Superior temporal gyrus (tissue), 1 donor: ENCODE measurements around the gene ENTPD8.

Source experiments
- DNase-seq: peaks from one replicate; pipeline ENCODE4 v3.0.0-alpha.2; 2016; ENCODE audit errors: extremely low spot score

Gene ENTPD8, protein sequence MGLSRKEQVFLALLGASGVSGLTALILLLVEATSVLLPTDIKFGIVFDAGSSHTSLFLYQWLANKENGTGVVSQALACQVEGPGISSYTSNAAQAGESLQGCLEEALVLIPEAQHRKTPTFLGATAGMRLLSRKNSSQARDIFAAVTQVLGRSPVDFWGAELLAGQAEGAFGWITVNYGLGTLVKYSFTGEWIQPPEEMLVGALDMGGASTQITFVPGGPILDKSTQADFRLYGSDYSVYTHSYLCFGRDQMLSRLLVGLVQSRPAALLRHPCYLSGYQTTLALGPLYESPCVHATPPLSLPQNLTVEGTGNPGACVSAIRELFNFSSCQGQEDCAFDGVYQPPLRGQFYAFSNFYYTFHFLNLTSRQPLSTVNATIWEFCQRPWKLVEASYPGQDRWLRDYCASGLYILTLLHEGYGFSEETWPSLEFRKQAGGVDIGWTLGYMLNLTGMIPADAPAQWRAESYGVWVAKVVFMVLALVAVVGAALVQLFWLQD

DNA sequence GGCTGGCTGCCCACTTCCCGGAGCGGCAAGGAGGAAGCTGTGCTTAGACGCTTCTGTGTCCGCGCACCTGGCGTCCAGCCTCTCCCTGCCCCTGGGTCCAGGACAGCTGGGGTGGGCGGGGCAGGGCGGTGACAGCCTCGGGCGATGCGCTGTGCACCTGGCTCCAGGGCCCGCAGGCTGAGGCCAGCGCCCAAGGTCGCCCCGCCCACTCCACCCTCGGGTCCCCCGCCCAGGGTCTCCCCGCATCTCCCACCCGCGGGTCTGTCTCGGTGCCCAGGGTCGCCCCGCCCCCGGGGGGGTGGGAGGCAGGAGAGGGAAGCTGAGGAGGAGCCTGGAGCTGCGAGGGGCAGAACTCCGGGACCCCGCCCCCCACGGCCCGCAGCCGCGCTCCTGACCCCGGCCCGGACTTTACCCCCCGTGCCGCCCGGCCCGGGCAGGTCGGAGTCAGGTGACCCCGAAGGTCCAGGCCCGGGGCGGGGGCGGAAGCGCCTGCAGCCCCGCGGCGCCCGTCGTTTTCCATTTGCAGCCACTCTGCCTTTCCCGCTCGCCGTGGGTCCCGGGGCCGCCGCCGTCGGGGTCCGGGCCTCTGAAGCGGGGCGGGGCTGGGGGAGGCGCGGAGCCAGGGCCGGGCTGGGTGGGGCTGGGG is at the start of gene ENTPD8:
Gene ENTPD8 (minus strand): TSS at position 69 of the 646 bp plus-strand sequence. CDS start 3,072 bp downstream, outside the sequence.
- no peak for DNase-seq

DNA sequence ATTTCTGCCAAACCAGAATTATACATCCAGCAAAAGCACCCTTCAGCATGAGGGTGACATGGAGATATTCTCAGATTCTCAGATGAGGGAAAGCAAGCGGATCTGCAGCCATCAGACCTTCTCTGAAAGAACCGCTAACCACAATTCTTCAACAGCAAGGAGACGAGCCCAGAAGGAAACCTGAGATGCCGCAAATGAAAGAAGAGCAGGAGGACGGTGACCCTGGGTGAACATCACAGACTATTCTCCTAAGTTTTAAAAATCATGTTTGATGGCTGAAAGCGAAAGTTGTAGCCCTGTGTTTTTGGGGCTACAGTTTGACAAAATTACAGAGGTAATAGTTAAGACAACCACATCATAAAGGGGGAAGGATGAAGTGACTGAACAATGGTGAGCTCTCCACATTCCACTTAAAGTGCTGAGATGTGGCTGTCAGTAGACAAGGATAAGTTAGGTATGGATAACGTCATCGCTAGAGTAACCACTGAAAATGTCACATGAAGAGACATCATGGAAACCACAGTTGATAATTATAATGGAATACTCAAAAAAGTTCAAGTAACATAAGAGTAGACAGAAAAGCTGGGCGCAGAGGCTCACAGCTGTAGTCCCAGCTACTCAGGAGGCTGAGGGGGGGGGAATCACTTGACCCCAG is 49.5 kb upstream of the ENTPD8 start:
- DNase-seq, result no peak

DNA sequence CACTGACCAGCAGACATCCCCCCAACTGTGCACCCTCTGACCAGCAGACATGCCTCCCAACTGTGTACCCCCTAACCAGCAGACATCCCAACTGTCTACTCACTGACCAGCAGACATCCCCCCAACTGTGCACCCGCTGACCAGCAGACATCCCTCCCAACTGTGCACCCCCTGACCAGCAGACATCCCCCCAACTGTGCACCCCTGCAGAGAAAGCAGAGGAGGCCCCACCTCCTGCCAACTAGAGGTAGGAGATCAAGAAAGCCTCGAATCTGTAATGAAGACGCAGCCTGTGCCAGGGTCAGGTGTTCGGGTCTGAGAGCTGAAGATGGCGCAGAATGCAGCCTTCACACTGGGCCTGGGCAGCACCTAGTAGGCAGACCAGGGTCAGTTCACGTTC is 47.7 kb upstream of the ENTPD8 start:
- no peak for DNase-seq

DNA sequence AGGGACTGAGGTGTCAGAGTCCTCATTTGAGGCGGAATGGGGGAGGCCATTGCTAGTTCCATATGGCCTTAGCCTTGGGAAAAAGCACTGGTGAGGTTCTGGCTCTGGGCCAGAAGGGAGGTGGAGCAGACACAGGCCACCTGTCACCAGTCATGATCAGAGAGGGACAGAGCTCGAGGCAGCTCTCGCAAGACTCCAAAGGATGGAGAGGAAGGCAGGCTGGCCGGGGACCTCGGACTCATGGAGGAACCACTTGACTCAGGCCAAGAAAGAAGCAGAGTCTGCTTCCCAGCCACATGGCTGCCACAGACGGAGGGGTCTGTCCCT is 47.1 kb upstream of the ENTPD8 start:
- DNase-seq, result no peak

DNA sequence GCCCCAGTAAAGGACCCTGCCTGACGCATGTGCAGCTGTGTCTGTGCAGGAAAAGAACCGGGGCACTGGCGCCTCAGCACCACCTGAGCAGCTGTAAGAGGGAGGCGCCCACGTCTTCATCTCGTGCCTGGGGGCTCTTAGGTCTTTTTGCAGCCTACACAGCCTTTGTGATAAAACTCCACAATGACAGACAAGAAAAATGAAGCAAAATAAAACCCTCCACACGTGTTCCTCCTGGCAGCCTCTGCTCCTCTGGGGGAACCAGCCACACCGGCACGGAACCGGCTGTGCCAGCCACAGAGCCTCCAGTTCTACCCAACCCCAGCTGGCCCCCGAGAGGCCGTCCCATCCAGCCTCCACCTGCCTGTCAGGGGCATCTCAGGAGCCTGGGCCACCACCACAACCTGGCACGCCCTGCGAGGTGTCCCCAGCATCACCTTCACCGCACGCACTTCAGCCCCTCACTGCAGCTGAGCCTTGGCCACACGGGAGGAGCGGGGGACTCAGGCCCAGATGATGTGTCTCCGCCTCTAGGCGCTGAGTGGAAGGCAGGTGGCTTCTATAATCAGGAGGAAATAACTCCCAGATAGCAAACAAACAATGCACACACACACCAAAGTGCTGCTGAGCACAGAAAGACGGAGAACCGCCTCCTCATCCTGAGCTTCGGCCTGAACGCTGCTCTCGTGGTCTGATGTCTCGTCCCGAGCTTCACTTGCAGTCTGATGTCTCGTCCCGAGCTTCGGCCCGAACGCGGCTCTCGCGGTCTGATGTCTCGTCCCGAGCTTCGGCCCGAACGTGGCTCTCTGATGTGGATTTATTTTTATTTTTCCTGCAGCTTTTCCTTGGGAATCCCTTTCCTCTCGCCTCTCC is 46.5 kb upstream of the ENTPD8 start:
- no peak for DNase-seq

DNA sequence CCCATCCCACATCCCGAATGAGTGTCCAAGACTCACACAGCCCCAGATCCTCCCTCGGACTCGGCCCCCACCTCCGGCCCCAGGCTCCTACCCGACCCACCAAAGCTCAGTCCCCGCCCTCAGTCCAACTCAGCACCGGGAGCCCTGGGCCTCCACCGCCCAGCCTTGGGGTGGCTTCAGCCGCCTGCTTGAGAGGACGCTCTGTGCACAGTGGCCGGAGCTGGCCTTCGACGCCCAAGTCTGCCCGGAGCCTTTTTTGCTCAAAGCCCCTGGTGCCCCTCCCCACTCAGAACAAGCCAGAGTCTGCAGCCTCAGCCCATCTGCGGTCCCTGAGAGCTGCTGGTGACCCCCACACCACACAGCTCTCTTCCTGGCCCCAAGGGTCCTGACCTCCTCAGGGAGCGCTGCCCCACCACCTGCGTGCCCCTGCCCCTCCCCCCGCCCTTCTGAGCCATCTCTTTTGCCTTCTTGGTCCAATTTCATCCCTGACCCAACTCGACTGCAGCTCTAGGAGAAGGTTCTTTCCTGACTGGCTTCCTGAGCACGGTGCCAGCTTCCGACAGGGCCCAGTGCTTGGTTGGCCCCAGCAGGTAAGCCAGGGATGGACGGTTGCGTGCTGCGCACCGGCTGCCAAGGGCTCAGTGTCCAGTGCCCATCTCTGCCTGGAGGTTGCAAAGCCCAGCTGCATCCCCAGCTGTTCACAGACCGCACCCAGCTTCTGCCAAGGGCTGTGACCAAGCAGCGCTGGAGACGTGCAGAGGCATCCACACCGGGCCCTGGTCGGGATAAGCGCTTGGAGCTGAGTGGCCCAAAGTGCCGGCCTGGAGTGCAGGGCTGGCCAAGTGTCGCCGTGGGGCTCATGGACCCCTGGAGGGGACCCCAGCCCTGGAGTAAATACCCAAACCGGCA is 45.6 kb upstream of the ENTPD8 start:
- DNase-seq, result no peak

DNA sequence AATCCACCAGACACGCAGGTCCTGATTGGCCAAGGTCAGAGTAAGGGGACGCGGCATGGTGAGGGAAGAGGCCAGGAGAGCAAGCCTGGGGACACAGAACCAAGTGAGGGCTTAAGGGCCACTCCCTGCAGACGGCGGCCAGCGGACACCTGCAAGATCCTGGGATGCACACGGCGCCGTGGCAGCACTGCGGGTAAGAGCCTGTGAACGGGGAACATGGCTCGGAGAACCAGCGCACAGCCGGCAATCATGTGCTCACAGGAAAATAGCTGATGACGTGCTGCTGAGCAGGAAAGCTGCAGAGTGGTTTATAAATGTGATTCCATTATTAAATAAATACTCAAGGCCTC is 45.0 kb upstream of the ENTPD8 start:
- DNase-seq, result no peak

DNA sequence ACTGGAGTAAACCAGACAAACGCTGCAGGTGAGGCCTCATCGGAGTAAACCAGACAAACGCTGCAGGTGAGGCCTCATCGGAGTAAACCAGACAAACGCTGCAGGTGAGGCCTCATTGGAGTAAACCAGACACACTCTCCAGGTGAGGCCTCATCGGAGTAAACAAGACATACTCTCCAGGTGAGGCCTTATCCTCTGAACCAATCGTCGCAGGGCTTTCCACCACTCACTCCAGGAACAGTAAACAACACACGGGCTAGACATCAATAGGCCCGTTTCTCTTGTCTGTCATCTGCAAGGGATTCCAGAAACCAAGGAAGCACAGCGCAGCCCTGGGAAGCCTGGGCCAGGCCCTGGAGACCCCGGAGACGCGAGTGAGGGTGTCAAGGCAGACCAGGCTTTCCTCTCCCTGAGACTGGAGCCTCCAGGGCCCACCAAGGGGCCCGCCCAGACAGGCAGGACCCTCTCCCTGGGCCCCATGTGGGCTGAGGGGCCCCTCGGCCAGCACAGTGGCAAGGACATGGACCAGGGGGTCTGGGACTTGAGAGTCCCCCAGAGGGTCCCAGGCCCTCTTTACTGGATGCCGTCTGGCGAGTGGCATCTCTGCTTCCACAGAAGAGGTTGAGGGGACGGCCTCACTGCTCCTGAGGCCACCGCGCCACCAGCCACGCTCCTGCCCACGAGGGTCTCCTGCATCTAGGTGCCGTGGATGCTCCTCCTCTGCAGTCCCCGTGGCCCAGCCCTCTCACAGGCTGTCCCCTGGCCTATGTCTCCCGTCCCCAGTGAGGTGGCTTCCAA is 44.4 kb upstream of the ENTPD8 start:
- DNase-seq, result no peak

DNA sequence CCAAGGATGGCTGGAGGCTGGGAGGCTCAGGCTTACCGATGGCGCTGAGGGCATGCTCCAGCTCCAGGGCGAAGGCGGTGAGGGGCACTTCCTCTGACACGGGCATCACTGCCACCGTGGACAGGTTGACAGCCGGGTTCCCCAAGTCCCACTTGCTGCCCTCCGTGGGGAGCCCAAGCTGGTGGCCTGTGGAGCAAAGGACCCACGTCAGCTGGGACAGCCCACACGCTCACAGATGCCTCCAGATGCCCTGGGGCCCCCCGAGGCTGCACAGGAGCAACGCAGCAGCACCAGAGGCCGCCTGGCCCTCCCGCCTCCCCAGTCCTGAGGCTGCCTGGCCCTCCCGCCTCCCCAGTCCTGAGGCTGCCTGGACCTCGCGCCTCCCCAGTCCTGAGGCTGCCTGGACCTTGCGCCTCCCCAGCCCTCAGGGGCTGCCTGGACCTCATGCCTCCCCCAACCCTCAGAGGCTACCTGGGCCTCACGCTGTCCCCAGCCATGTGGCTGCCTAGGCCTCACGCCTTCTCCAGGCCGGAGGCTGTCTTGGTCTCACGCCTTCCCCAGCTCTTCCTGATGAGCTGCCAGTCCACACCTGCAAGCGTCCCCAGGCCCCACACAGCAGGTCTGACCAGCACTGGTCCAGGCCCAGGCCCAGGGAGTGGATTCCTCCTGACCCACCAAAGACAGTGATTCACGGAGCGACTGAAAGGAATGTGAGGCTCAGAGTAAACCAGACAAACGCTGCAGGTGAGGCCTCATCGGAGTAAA is 43.6 kb upstream of the ENTPD8 start:
- no peak for DNase-seq

DNA sequence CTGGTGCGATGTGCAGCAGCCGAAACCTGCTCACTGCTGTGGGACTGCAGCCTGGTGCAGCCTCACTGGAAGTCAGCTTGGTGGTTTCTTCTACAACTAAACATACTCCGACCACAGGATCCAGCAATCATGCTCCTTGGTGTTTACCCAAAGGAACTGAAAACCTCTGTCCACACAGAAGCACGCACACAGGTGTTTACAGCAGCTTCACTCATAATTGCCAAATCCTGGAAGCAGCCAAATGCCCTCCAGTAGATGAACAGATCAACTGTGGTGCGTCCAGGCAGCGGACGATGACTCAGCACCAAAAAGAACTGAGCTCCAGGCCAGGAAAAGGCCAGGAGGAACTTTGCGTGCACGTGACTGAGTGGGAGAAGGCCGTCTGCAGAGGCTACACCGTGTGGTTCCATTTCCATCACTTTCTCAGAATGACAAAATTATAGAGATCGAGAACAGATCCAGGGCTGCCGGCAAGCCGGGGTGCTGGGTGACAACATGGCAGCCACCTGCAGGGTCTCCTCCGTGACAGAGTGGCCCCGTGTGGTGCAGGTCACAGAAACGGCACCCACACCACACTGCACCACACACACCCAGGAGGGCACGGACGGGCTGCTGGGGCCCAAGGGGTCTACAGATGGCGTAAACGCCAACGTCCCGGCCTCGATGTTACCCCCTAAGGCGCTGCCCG is 41.1 kb upstream of the ENTPD8 start:
- no peak for DNase-seq

DNA sequence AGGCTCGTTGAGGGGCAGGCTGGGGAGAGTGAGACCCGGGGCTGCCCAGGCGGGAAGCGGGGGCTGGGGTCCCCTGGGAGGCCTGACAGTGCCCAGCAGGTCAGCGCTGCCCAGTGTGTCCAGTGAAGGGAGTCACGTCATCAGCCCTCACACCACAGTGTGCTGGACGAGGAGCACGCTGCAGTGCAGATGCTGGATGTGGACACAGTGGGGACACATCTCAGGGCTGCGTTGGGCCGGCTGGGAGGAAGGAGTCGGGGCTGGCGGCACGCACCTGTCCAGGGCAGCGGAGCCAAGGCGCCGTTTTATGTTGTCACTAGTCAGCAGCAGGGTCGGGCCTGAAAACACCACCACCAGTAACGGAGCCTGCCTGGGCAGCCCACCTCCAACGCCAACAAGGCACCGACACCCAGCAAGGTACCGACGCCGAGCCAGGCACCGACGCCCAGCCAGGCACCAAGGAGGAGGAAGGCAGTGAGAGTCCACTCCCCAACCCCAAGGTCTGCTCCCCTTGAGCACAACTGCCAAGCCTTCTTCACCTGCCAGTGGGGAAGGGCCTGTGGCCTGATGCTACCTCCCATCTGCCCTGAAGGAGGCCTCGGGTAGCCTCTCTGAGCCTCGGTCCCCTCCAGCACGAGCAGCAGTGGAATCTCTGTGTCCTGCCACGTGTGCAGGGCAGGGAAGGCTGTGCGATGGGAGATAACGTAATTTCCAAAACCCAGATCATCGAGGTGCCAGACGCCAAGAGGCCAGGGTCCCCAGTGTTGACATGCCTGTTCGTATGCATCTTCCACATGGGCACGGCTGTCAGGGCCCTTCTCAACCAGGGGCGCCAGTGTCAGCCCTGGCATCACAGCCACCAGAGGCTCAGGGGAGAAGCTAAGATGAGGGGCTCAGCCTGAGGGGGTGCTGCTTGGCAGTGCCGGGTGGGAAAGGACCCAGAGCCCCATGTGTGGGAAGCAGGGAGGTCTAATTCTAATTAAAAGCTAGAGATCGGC is 39.8 kb upstream of the ENTPD8 start:
- no peak for DNase-seq

DNA sequence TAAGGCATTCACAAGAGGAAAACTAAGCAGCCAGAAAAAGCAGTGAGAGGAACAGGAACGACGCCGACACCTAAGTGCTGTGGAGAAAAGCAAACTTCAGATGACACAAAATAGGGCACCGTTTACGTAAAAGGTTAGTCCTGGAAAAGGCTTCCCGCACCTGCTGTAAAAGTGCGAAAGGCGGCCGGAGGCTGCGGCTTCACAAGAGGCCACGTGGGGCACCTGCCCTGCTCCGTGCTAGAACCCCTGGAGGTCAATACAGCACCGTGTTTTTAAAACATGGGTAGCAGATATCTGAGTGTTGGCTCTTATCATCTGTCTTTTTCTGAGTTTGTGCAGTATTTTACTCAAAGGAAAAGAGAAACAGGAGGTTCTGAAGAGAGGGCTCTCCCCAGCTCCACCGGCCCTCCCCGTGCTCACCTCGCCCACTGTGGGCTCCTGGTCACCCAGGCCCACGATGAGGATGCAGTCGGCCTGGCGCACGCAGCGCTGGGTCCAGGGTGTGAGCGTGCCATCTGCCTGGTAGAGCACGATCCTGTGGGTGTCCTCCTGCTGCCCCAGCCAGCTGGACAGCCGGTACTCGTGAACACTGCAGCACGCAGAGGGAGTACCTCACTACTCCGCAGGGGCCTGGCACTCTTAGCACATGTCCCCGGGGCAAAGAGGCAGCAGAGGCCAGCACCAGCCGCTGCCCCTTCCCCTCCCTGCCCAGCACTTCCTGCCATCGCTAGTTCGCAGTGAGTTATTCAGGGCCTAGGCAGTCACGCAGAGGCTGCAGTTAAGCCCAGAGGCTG is 38.9 kb upstream of the ENTPD8 start:
- DNase-seq, result no peak

DNA sequence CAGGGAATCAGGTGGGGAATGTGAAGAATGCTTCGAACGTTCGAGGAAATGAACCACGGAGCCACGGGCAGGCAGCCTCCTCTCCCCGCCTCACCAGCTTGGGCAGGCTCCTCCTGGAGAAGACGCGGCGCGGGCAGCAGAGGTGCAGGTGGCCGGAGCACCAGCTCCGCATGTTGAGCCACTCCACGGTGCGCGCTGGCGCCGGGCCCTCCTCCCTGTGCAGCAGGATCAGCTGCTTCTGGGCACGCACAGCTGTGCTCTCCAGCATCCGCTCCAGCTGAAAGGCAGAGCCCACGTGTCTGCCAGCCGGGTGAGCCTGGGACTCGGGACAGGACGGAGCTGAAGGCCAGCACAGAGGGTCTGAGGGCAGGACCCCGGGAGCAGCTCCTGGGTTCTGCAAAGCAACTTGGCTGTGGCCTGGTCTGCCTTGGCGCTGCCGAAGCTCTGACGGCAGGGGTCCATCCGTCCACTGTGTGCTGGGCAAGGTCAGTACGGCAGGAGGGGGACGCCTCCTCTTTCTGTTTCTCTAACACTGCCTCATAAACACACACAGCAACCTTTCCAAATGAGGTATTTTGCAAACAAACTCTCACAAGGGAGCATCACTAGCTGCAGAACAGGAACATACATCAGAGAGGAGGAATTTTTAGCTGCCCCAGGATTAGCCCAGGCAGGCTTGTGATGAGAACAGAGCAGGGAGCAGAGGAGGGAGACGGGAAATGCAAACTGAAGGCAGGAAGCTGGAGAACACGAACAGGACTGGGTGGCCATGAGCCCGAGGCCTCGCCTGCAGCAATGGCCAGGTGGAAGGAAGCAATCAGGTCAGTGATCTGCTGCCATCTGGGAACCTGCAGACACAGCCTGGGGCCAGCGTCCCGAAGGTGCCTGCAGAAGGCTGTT is 38.1 kb upstream of the ENTPD8 start:
- peak; percentile 19 for DNase-seq

DNA sequence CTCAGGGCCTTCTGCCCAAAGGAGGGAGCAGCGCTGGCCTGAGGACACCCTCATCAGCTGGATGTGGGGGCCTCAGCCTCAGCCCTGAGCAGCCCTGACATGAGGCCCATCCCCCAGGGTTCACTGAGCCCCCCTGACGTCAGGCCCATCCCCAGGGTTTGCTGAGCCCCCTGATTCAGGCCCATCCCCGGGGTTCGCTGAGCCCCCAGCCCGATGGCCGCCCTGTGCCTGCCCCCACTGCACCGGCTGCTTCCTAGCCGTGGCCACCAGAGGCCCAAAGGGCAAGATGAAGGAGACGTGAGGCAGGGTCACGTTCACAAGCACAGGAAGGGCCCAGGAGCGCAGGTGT is 37.4 kb upstream of the ENTPD8 start:
- DNase-seq, result no peak

DNA sequence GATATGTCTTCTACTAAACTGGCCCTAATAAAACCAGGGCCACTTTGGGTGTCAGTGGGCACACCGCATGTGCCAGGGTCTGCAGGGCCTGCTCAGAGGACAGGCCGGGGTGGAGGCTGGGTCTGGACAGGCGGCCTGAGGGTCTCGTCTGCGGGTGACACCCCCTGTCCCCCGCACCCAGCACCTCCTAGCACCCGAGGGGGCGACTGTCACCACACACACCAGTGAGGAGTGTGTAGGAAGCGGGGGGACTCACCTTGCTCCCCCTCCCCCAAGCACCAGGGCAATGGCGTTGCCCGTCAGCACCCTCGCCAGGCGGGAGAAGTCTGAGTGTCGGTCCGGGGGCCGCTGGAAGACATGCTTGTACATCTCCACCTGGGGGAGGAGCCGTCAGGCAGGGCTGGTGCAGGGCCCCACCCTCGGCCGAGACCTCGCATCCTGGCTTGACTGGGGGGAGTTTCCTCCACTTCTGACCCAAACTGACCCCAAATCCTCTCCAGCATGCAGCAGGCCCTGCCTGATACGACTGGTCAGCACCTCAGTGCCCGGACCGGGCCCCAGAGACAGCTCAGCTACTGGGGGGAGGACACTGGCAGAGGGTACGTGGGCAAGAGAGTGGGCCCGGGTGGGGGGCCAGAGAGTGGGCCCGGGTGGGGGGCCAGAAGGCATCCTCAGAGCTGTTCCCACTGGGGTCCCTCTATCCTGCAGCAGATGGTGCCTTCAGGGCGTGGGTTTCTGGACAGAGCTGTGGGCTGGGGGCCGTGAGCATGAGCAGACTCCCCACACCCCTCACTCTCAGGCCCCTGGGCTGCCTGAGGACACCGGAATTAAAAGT is 36.8 kb upstream of the ENTPD8 start:
- DNase-seq, result no peak
